ENCODE data around the gene TRIML1.

The TRIML1 gene

GRCh38 chr4:188117631-188118324 is 21.5 kb upstream of the TRIML1 start:
- POLR2A ChIA-PET, result no interaction called here
- CTCF ChIA-PET, result no interaction called here
- H3K4me1 ChIP-seq (ENCODE audit: control insufficient read depth, insufficient read depth, low read length), result no peaks in the 10 kb centered on the region
- H3K27ac ChIP-seq (ENCODE audit: extremely low read depth, low read depth, low read length), result no peak overlapping the region
- TF ChIP-seq PBX3 (CRISPR knock-in tag; IDR thresholded peaks at IDR 0.05), result no peak
- TF ChIP-seq ZNF529 (tag by site-specific recombination; IDR thresholded peaks at IDR 0.05; ENCODE audit: insufficient replicate concordance), result no peak
- no peak for TF ChIP-seq ZNF280C (tag by site-specific recombination; IDR thresholded peaks at IDR 0.05)
- no peak for TF ChIP-seq BCL11B (tag by site-specific recombination; IDR thresholded peaks at IDR 0.05; ENCODE audit: low read depth)
- no peak for TF ChIP-seq ZNF830 (tag by site-specific recombination; IDR thresholded peaks at IDR 0.05; ENCODE audit: low read depth)
- no peak for TF ChIP-seq ZNF302 (tag by site-specific recombination; IDR thresholded peaks at IDR 0.05; ENCODE audit: low read depth)
- TF ChIP-seq BCL11A (tag by site-specific recombination; IDR thresholded peaks at IDR 0.05; ENCODE audit: low read depth), result no peak
- no peak for TF ChIP-seq ZNF645 (tag by site-specific recombination; IDR thresholded peaks at IDR 0.05)
- TF ChIP-seq ZNF585B (tag by site-specific recombination; IDR thresholded peaks at IDR 0.05), result no peak
- TF ChIP-seq AEBP2 (tag by site-specific recombination; IDR thresholded peaks at IDR 0.05; ENCODE audit: borderline replicate concordance), result no peak
- no peaks in the 10 kb centered on the region for H3K36me3 ChIP-seq (ENCODE audit: control insufficient read depth in 2 of 2, insufficient read depth in 1 of 2, low read length in 2 of 2)
- H3K9me3 ChIP-seq (ENCODE audit: control insufficient read depth, insufficient read depth, low read depth, low read length), result no peaks in the 10 kb centered on the region
- H3K4me3 ChIP-seq (ENCODE audit: low read depth, low read length), result no peak overlapping the region

- no peaks in the 10 kb centered on the region for H3K36me3 ChIP-seq (ENCODE audit: control insufficient read depth in 2 of 2, insufficient read depth in 1 of 2, low read length in 2 of 2)
- CTCF ChIA-PET, result no interaction called here
- H3K9me3 ChIP-seq (ENCODE audit: control insufficient read depth, insufficient read depth, low read depth, low read length), result no peaks in the 10 kb centered on the region
- H3K27ac ChIP-seq (ENCODE audit: extremely low read depth, low read depth, low read length), result no peak overlapping the region
- POLR2A ChIA-PET, result no interaction called here
- no peak for TF ChIP-seq ZNF501 (tag by site-specific recombination; IDR thresholded peaks at IDR 0.05)
- TF ChIP-seq ZFP69B (tag by site-specific recombination; IDR thresholded peaks at IDR 0.05), result no peak
- no peak for TF ChIP-seq REPIN1 (tag by site-specific recombination; IDR thresholded peaks at IDR 0.05; ENCODE audit: low read depth)
- no peak for TF ChIP-seq MEIS1 (CRISPR knock-in tag; IDR thresholded peaks at IDR 0.05; ENCODE audit: borderline replicate concordance)
- TF ChIP-seq ZNF341 (tag by site-specific recombination; IDR thresholded peaks at IDR 0.05; ENCODE audit: low read depth), result no peak
- TF ChIP-seq ZNF664 (tag by site-specific recombination; IDR thresholded peaks at IDR 0.05), result no peak
- TF ChIP-seq MYNN (tag by site-specific recombination; IDR thresholded peaks at IDR 0.05; ENCODE audit: borderline replicate concordance), result no peak
- TF ChIP-seq ZNF155 (tag by site-specific recombination; IDR thresholded peaks at IDR 0.05), result no peak
- H3K4me1 ChIP-seq (ENCODE audit: control insufficient read depth, insufficient read depth, low read length), result no peaks in the 10 kb centered on the region
- H3K4me3 ChIP-seq (ENCODE audit: low read depth, low read length), result no peak overlapping the region
Measured at GRCh38 chr4:188121530-188121929, 17.7 kb upstream of the TRIML1 start.
